Fibroblast of lung (primary cell): ENCODE data around the gene CREB5. TPM values are rescaled to one million over a fixed set of nuclear protein-coding genes. Genes with fewer than 3 reads are reported as not detected.
"Not testable (repeated sequence)": the region's sequence is repeated elsewhere in the genome, so short reads cannot be mapped to it uniquely, and the experiment has no call there.

Experiments used
- DNase-seq, 2 donors: peaks; one replicate each; pipeline versions ENCODE4 v3.0.0 to v3.0.0-alpha.2; 2010; ENCODE audit warnings: low read depth in 2 of 2
- H2AFZ ChIP-seq: 2 replicates; pipeline ENCODE4 v1.5.1; 2012; ENCODE audit warnings: low read length, control low read depth, inconsistent platforms
- H3K27ac ChIP-seq: 2 replicates; pipeline ENCODE4 v1.5.1; 2011; ENCODE audit warnings: low read length, control low read depth; ENCODE audit not compliant: insufficient read depth
- H3K27me3 ChIP-seq: 2 replicates; pipeline ENCODE4 v1.5.1; 2011; ENCODE audit warnings: mild to moderate bottlenecking, low read length; ENCODE audit not compliant: control insufficient read depth, insufficient read depth
- H3K36me3 ChIP-seq: 2 replicates; pipeline ENCODE4 v1.5.1; 2011; ENCODE audit warnings: low read length; ENCODE audit not compliant: control insufficient read depth, insufficient read depth
- H3K4me1 ChIP-seq: 2 replicates; pipeline ENCODE4 v1.5.1; 2011; ENCODE audit warnings: low read length; ENCODE audit not compliant: control insufficient read depth, insufficient read depth; ENCODE audit errors: extremely low read depth
- H3K4me2 ChIP-seq: 2 replicates; pipeline ENCODE4 v1.5.1; 2011; ENCODE audit warnings: low read length, control low read depth; ENCODE audit not compliant: insufficient read depth; ENCODE audit errors: extremely low read depth
- H3K4me3 ChIP-seq, 4 experiments: fragments of 200-600 bp in 1 of 4; sonication (generic) in 1 of 4; replicated peaks in 1 of 4; 2 replicates each; pipeline ENCODE4 v1.5.1; 2011 to 2016; ENCODE audit warnings: low read length in 4 of 4, low read depth in 3 of 4, mild to moderate bottlenecking in 3 of 4, control low read depth in 2 of 4, inconsistent platforms in 1 of 4, mixed read lengths in 1 of 4; ENCODE audit not compliant: insufficient read depth in 1 of 4; ENCODE audit errors: control extremely low read depth in 1 of 4
- H3K79me2 ChIP-seq: 2 replicates; pipeline ENCODE4 v1.5.1; 2012; ENCODE audit warnings: mild to moderate bottlenecking, low read length, inconsistent platforms; ENCODE audit not compliant: control insufficient read depth, insufficient read depth
- H3K9ac ChIP-seq: 2 replicates; pipeline ENCODE4 v1.5.1; 2011; ENCODE audit warnings: mild to moderate bottlenecking, low read length, control low read depth; ENCODE audit not compliant: insufficient read depth
- H3K9me3 ChIP-seq: 2 replicates; pipeline ENCODE4 v1.5.1; 2012; ENCODE audit warnings: low read depth, low read length; ENCODE audit not compliant: control insufficient read depth, insufficient read depth
- H4K20me1 ChIP-seq: 2 replicates; pipeline ENCODE4 v1.5.1; 2011; ENCODE audit warnings: low read length; ENCODE audit not compliant: control insufficient read depth, insufficient read depth; ENCODE audit errors: extremely low read depth
- CTCF ChIP-seq, 2 donors: IDR thresholded peaks in 1 of 2; conservative IDR thresholded peaks in 1 of 2; 1 replicate in 1 of 2; 2 replicates in 1 of 2; pipeline ENCODE4 v1.5.1; 2011 to 2012; ENCODE audit warnings: low read length in 2 of 2, control low read depth in 1 of 2, inconsistent platforms in 1 of 2, low read depth in 1 of 2, mild to moderate bottlenecking in 1 of 2
- EZH2 ChIP-seq: IDR thresholded peaks from 2 replicates; pipeline ENCODE4 v1.5.1; 2012; ENCODE audit warnings: low read length, control low read depth, mild to moderate bottlenecking; ENCODE audit errors: missing control alignments
- polyA plus RNA-seq, 2 donors: library from polyadenylated mRNA; depleted of rRNA in 1 of 2; stranded (reverse) in 1 of 2; unstranded in 1 of 2; fragments of >200 nt; gene quantifications; 2 replicates each; pipeline ENCODE4 v1.2.1, GENCODE V29; 2011 to 2012; ENCODE audit warnings: missing spikeins in 1 of 2
- total RNA-seq: library from RNA; depleted of rRNA; stranded (reverse); fragments of >200 nt; gene quantifications from 2 replicates; pipeline ENCODE4 v1.2.1, GENCODE V29; 2014

The CREB5 gene
- total and polyA plus RNA-seq, 2 donors (not counting 1 experiment from before 2014, with no cell fraction given), result 8.2 to 28.4 TPM

- no peak overlapping the region for H3K4me3 ChIP-seq
- no peak overlapping the region for H3K9ac ChIP-seq
- no peak overlapping the region for H2AFZ ChIP-seq
- H4K20me1 ChIP-seq, result no peaks in the 10 kb centered on the region
- no peak overlapping the region for H3K27ac ChIP-seq
- H3K36me3 ChIP-seq, result no peaks in the 10 kb centered on the region
- TF ChIP-seq CTCF (conservative IDR thresholded peaks at IDR 0.05 in 1 of 2, IDR thresholded peaks at IDR 0.05 in 1 of 2; ENCODE audit: low read depth in 1 of 2, low read length in 2 of 2) (no peak), EZH2 (no peak)
- no peaks in the 10 kb centered on the region for H3K4me1 ChIP-seq
- no peaks in the 10 kb centered on the region for H3K79me2 ChIP-seq
- H3K9me3 ChIP-seq, result no peaks in the 10 kb centered on the region
- no peak for DNase-seq
- no peak overlapping the region for H3K4me2 ChIP-seq
- no peaks in the 10 kb centered on the region for H3K27me3 ChIP-seq
These were observed 11.4 kb upstream of the CREB5 start for GRCh38 chr7:28400838-28401360.

GRCh38 chr7:28401567-28401966 lies 10.8 kb upstream of the CREB5 start:
- not testable (repeated sequence) for H3K36me3 ChIP-seq, H3K79me2 ChIP-seq, H3K4me1 ChIP-seq, H3K27me3 ChIP-seq, H3K9me3 ChIP-seq, H2AFZ ChIP-seq, H3K4me3 ChIP-seq, H4K20me1 ChIP-seq, H3K4me2 ChIP-seq, H3K9ac ChIP-seq, H3K27ac ChIP-seq, DNase-seq

- H3K4me3 ChIP-seq, result no peak overlapping the region
- no peaks in the 10 kb centered on the region for H4K20me1 ChIP-seq
- no peaks in the 10 kb centered on the region for H3K9me3 ChIP-seq
- no peak overlapping the region for H3K27ac ChIP-seq
- H3K27me3 ChIP-seq, result no peaks in the 10 kb centered on the region
- no peak overlapping the region for H2AFZ ChIP-seq
- TF ChIP-seq CTCF (conservative IDR thresholded peaks at IDR 0.05 in 1 of 2, IDR thresholded peaks at IDR 0.05 in 1 of 2; ENCODE audit: low read depth in 1 of 2, low read length in 2 of 2), result no peak
- TF ChIP-seq EZH2, result no peak
- no peak overlapping the region for H3K9ac ChIP-seq
- H3K79me2 ChIP-seq, result no peaks in the 10 kb centered on the region
- H3K4me2 ChIP-seq, result no peak overlapping the region
- DNase-seq, result peak; percentile 91 to 92
- no peaks in the 10 kb centered on the region for H3K36me3 ChIP-seq
- H3K4me1 ChIP-seq, result peaks cover 15% of the 10 kb centered on the region
These were observed 6.7 kb upstream of the CREB5 start for GRCh38 chr7:28405662-28406061.
